Prostate gland (tissue), 2 donors: ENCODE data around the gene ULBP3. TPM values are rescaled to one million over a fixed set of nuclear protein-coding genes. Genes with fewer than 3 reads are reported as not detected.

Source experiments
- DNase-seq: peaks from one replicate; pipeline ENCODE4 v3.0.0-alpha.2; 2019; ENCODE audit warnings: low spot score
- H3K27ac ChIP-seq, 2 donors: fragments of 200-600 bp; sonication (generic); 2 replicates each; pipeline ENCODE4 v1.5.1; 2017 to 2019
- H3K27me3 ChIP-seq: fragments of 200-600 bp; sonication (generic); replicated peaks from 2 replicates; pipeline ENCODE4 v1.5.1; 2019; ENCODE audit not compliant: insufficient read depth
- H3K36me3 ChIP-seq, 2 donors: fragments of 200-600 bp; sonication (generic); 1 replicate in 1 of 2; 2 replicates in 1 of 2; pipeline versions ENCODE4 v1.5.1 to v1.8.1; 2017 to 2019
- H3K4me1 ChIP-seq: fragments of 200-600 bp; sonication (generic); replicated peaks from 2 replicates; pipeline ENCODE4 v1.5.1; 2019
- H3K4me3 ChIP-seq, 2 donors: fragments of 200-600 bp; sonication (generic); 2 replicates each; pipeline ENCODE4 v1.5.1; 2017 to 2019
- H3K9me3 ChIP-seq: fragments of 200-600 bp; sonication (generic); 2 replicates; pipeline ENCODE4 v1.5.1; 2017
- POLR2A ChIP-seq: fragments of 450-650 bp; IDR thresholded peaks from one replicate; pipeline ENCODE4 v1.6.1; 2016; ENCODE audit warnings: antibody characterized with exemption, mild to moderate bottlenecking
- POLR2AphosphoS5 ChIP-seq: sonication (generic); formaldehyde crosslinking; IDR thresholded peaks from one replicate; pipeline ENCODE4 v1.6.1; 2017; ENCODE audit warnings: antibody characterized with exemption
- WGBS: methylation state at CpG from one replicate; pipeline ENCODE4 v1.1.5; 2018; 5-methylcytosine and 5-hydroxymethylcytosine counted together
- intact Hi-C: fragments of 100-400 bp; cut with DNase I; formaldehyde crosslinking; loops from one replicate; pipeline ENCODE4 v1.14.2; 2022
- total RNA-seq, 2 donors: library from RNA; depleted of rRNA; stranded (reverse); fragments of >200 nt; gene quantifications; one replicate each; pipeline ENCODE4 v1.1.0, GENCODE V29; 2016
- TF ChIP-seq, protein P1 (sequence below), 4 experiments: fragments of 200-600 bp in 2 of 4; fragments of 450-650 bp in 2 of 4; sonication (generic) in 2 of 4; IDR thresholded peaks; 1 replicate in 3 of 4; 2 replicates in 1 of 4; pipeline ENCODE4 v1.5.1; 2016 to 2019; ENCODE audit warnings: antibody characterized with exemption in 4 of 4, mild to moderate bottlenecking in 2 of 4, moderate library complexity in 2 of 4

The ULBP3 gene
- total RNA-seq = 10 to 100 TPM in 1 of 2 donors, not detected in 1; 28.9 TPM

- intact Hi-C loops = no loop called here
- TF ChIP-seq POLR2A (peak; percentile 83), POLR2AphosphoS5 (peak; percentile 76)
- TF ChIP-seq, protein P1, sequence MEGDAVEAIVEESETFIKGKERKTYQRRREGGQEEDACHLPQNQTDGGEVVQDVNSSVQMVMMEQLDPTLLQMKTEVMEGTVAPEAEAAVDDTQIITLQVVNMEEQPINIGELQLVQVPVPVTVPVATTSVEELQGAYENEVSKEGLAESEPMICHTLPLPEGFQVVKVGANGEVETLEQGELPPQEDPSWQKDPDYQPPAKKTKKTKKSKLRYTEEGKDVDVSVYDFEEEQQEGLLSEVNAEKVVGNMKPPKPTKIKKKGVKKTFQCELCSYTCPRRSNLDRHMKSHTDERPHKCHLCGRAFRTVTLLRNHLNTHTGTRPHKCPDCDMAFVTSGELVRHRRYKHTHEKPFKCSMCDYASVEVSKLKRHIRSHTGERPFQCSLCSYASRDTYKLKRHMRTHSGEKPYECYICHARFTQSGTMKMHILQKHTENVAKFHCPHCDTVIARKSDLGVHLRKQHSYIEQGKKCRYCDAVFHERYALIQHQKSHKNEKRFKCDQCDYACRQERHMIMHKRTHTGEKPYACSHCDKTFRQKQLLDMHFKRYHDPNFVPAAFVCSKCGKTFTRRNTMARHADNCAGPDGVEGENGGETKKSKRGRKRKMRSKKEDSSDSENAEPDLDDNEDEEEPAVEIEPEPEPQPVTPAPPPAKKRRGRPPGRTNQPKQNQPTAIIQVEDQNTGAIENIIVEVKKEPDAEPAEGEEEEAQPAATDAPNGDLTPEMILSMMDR (IDR thresholded peaks at IDR 0.05) = peak in 3 of 4 experiments; percentile 53 to 67 (median 64)
- H3K4me3 ChIP-seq = peak within 1 kb of the TSS; percentile 53 to 60
- no peaks in the 10 kb centered on the region for H3K27me3 ChIP-seq
- no peaks in the 10 kb centered on the region for H3K9me3 ChIP-seq
- H3K36me3 ChIP-seq = no peaks in the 10 kb centered on the region
- no peaks in the 10 kb centered on the region for H3K4me1 ChIP-seq
- 2% methylated on average over 72 of the region's 72 CpGs for WGBS
- peak; percentile 88 for DNase-seq
- peak within 1 kb of the TSS; percentile 38 to 65 for H3K27ac ChIP-seq
Observed at GRCh38 chr6:150068720-150069648, at the start of gene ULBP3. TSS of gene ULBP3 (minus strand) at chr6:150069121. CDS start at chr6:150069066, 55 bp downstream.

GRCh38 chr6:150118627-150119026 is 49.7 kb upstream of the ULBP3 start:
- intact Hi-C loops = no loop called here
- Histone ChIP-seq H3K36me3 (no peaks in the 10 kb centered on the region), H3K27ac (no peak overlapping the region), H3K9me3 (no peaks in the 10 kb centered on the region), H3K4me1 (no peaks in the 10 kb centered on the region), H3K4me3 (no peak overlapping the region), H3K27me3 (no peaks in the 10 kb centered on the region)
- 50% methylated on average over 9 of the region's 9 CpGs for WGBS
- TF ChIP-seq POLR2A (no peak), POLR2AphosphoS5 (peak; percentile 60)
- DNase-seq = peak; percentile 39

- Histone ChIP-seq H3K4me3 (no peak overlapping the region), H3K27me3 (no peaks in the 10 kb centered on the region), H3K9me3 (no peaks in the 10 kb centered on the region), H3K27ac (no peak overlapping the region), H3K36me3 (no peaks in the 10 kb centered on the region), H3K4me1 (no peaks in the 10 kb centered on the region)
- DNase-seq = no peak
- WGBS = 46% methylated on average over 6 of the region's 6 CpGs
- TF ChIP-seq POLR2A (no peak), POLR2AphosphoS5 (no peak)
- TF ChIP-seq, protein P1 (IDR thresholded peaks at IDR 0.05) = no peak
- intact Hi-C loops = no loop called here
Observed at GRCh38 chr6:150118203-150118602, 49.3 kb upstream of the ULBP3 start.

- Histone ChIP-seq H3K27me3 (no peaks in the 10 kb centered on the region), H3K36me3 (no peaks in the 10 kb centered on the region), H3K9me3 (no peaks in the 10 kb centered on the region), H3K27ac (no peak overlapping the region), H3K4me3 (no peak overlapping the region), H3K4me1 (no peaks in the 10 kb centered on the region)
- intact Hi-C loops = no loop called here
- TF ChIP-seq, protein P1 (IDR thresholded peaks at IDR 0.05) = no peak
- TF ChIP-seq POLR2A (no peak), POLR2AphosphoS5 (no peak)
- DNase-seq = no peak
- 56% methylated on average over 8 of the region's 8 CpGs for WGBS
Observed at GRCh38 chr6:150116200-150116800, 47.4 kb upstream of the ULBP3 start.

GRCh38 chr6:150115769-150116168 is 46.8 kb upstream of the ULBP3 start:
- DNase-seq = no peak
- H3K4me3 ChIP-seq = no peak overlapping the region
- H3K27me3 ChIP-seq = no peaks in the 10 kb centered on the region
- intact Hi-C loops = no loop called here
- no peak overlapping the region for H3K27ac ChIP-seq
- TF ChIP-seq, protein P1 (IDR thresholded peaks at IDR 0.05) = no peak
- TF ChIP-seq POLR2AphosphoS5 (no peak), POLR2A (no peak)
- no peaks in the 10 kb centered on the region for H3K36me3 ChIP-seq
- H3K4me1 ChIP-seq = no peaks in the 10 kb centered on the region
- WGBS = 67% methylated on average over 25 of the region's 25 CpGs
- no peaks in the 10 kb centered on the region for H3K9me3 ChIP-seq
